IPS-18c (cell line): ENCODE data around the gene SLC5A10.

Source experiments
- H3K4me3 ChIP-seq: 2 replicates; pipeline ENCODE4 v1.7.0; 2013; ENCODE audit warnings: low read depth, mild to moderate bottlenecking, low read length, moderate library complexity; ENCODE audit not compliant: insufficient read depth
- H3K9me3 ChIP-seq: one replicate; pipeline ENCODE4 v1.6.1; 2013; ENCODE audit warnings: mild to moderate bottlenecking, low read length, moderate library complexity; ENCODE audit not compliant: control insufficient read depth, insufficient read depth

SLC5A10 gene

DNA sequence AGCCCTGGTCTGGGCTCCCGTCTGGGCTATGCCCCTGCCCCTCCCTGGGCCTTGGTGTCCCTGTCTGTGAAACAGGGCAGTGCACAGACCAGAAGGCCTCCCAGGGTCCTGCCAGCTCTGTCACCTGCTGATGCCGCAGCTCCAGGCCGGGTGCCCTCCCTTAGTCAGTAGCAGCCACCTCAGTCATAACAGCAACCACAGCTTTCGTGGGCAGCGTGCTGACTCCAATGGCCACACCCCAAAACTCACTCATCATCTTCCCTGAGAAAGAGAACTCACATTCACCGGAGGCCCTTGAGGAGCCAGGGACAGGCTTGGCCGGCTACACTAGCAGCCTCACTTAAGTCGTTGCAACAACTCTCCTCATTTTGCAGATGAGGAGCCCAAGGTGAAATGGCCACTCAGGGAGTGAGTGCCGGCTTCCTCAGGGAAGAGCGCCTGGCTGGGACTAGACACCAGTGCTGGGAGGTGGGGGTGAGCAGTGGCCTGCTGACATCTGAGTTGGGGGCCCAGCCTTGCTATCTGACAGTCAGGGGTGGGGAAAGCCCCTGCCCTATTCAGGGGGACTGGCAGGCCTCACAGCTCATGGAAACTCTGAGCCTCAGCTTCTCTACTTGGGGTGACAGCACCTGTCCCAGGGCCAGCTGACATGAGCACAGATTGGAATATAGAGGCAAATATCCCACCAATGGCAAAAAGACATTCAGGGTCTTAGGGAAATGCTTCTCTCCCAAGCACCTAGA lies 22.6 kb downstream of the SLC5A10 start:
- no peak overlapping the region for H3K4me3 ChIP-seq
- no peaks in the 10 kb centered on the region for H3K9me3 ChIP-seq

DNA sequence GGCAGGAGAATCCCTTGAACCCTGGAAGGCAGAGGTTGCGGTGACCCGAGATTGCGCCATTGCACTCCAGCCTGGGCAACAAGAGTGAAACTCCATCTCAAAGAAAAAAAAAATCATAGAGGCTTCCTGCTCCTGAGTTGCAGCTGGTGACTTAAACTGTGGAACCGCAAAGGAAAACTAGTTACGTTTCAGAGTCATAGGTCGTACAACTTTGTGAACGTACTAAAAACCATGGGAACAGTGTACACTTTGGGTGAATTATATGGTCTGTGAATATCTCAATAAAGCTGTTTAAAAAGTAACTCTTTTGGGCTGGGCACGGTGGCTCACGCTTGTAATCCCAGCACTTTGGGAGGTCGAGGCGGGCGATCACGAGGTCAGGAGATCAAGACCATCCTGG lies 23.6 kb downstream of the SLC5A10 start:
- H3K9me3 ChIP-seq: no peaks in the 10 kb centered on the region

DNA sequence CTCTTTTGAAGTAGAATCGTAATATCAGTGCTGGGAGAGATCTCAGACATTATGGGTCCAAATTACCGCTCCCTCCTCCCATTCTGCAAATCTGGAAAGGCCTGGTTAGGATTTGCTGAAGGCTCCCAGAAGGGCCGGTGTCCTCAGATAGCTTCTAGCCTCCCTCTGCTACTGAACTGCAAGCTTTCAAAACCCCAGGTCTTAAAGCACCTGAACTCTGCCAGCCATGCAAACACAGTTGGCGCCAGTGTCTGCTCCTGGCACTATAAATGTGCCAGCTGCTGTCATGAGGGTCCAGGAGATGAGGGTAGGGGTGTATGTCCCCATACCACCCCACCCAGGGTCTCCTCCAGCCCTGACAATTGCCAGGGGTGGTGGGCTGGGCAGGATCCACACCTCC lies 24.2 kb downstream of the SLC5A10 start:
- no peaks in the 10 kb centered on the region for H3K9me3 ChIP-seq
- H3K4me3 ChIP-seq: no peak overlapping the region

More for the DNA sequence above, 23.6 kb downstream of the SLC5A10 start:
- no peak overlapping the region for H3K4me3 ChIP-seq

DNA sequence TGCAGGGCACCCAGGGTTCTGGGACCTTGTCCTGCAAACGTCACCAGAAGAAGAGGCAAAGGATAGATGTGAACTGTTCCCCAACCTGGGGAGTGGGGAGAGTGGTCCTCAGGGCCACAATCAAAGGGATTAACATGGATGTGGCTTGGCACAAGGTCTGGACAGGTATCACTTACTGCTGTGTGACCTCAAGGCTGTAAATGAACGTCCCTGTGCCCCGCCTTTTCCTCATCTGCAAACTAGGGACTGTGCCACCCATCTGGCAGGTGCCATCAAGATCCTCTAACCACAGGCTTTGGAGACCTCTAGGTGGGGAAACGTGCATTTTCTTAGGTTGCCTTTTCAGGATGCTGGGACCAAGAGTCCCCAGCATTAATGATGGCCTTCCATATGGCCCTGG lies 25.1 kb downstream of the SLC5A10 start:
- no peaks in the 10 kb centered on the region for H3K9me3 ChIP-seq
- no peak overlapping the region for H3K4me3 ChIP-seq

DNA sequence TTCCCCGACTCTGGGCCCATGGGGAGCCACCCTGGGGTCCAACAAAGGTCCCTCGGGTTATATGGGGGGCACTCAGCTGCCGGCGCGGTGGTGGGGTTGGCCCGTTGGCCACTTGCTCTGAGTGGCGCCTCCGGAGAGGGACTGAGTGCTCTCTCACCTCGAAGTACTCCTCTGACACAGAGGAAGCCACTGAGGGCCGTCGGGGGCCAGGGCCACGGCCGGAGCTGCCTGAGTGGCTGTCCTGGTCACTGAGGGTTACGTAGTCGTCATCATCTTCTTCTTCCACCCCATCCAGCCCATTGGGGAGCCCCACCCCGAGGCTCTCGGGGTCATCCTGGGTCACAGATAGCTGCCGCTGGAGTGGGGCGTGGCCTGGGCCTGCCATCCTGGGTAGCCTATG lies 25.7 kb downstream of the SLC5A10 start:
- Histone ChIP-seq H3K9me3 (no peaks in the 10 kb centered on the region), H3K4me3 (no peak overlapping the region)

DNA sequence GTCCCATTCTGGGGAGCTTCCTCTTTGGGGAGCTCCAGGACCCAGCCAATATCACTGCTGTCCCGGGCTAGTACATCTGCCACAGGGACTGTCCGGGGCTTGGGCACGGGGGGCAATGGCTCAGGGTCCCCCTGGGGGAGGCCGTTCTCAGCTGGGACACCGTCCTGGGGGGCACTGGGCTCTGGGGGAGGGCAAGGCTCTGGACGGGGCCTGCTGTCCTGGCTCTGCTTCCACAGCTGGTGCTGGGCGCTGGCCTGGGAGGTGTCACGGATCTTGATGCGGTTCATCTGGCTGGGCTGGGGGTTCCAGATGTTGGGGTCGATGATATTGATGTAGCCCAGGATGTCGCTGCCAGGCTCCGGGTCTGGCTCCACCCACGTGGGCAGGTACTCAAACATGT lies 26.1 kb downstream of the SLC5A10 start:
- Histone ChIP-seq H3K9me3 (no peaks in the 10 kb centered on the region), H3K4me3 (no peak overlapping the region)

DNA sequence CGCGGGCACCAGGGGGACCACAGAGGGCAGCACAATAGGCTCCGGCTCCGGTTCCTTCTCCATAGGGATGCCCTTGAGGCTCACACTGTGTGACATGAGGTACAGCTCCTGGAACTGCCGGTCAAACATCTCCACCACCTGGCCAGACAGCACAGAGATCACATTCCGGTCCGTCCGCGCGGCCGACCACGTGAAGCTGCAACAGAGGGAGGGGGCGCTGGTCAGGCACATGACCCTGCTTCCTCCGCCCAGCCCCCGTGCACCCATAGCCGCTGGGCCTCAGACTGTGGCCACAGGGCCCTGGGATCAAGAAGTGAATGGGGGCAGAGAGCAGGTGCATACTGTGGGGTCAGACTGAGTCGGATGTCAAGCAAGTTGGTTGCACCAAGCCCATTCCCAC lies 26.7 kb downstream of the SLC5A10 start:
- no peaks in the 10 kb centered on the region for H3K9me3 ChIP-seq
- no peak overlapping the region for H3K4me3 ChIP-seq

DNA sequence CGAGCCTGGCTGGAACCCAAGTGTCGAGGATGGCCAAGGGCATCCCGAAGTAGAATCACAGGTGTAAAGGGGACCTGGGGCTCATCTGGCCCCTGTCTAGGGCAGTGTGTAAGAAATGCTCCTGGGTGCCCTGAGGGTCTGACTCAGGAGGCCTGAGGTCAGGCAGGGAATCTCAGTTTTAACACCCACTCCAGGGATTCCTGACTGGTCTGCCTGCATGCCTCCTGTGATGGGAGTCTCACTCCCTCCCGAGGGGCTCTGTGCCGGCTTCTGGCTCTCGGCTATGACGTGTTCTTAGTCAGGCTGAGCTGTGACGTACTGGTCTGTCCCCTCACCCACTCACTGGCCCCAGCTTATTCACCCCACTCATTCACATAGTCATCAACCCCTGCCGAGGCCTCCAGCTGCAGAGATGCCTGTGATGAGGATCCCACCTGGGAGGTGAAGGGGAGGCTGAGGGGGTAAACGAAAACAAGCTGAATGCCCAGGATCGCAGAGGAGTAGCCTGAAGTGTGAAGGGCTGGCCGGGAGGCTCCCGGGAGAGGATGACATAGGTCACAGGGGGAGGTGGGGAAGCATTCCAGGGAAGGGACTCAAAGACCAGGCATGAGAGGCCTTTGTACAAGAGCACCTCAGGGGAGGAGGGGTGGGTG lies 28.8 kb downstream of the SLC5A10 start:
- Histone ChIP-seq H3K9me3 (no peaks in the 10 kb centered on the region), H3K4me3 (no peak overlapping the region)

DNA sequence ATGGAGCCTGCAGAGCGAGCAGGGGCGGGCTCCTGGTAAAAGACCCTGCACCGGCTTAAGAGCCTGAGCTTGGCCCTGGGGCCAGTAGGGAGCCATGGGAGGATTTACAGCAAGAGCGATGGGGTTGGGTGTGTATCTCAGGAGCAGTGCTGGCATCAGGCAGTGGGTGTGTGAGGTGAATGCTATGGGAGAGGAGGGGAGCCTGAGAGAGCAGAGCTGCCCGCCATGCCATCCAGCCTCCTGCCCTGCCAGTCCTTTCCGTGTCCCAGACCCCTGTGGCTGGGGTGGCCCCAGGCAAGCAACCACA lies 29.3 kb downstream of the SLC5A10 start:
- H3K9me3 ChIP-seq: no peaks in the 10 kb centered on the region
- H3K4me3 ChIP-seq: no peak overlapping the region

DNA sequence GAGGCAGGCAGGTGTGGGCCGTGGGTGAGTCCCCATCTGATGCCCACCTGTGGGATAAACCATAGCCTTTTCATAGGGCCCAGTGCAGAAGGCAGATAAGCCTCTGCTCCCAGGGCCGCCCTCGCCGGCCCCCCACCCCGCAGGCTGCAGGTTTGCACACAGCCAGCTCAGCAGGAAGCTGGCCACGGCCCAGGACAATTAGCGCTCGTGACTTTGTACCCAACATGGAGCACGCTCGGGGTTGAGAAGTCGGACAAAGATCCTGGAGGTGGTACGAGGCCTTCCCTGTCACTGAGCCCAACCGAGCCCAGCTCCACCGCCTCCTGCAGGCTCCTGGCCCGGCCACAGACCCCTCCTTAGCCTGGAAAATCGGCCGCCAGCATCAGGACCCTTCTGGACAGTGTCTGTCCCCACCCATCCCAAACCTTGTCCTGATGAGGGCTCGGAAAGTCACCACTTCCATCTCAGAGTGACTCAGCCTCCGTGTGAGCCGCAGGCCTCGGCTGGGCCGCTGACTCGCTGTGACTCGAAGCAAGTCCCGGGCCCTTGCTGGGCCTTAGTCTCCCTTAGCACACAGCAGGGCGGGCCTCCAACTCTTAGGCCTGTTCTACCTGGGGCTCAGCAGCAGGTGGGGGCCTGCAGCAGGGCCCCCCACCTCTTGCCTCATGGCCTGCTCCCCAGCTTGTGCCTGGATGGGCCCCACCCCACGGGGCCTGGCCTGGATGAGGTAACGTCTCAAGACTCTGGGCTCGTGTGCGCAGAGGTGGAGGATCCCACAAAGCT lies 29.9 kb downstream of the SLC5A10 start:
- Histone ChIP-seq H3K9me3 (no peaks in the 10 kb centered on the region), H3K4me3 (no peak overlapping the region)

DNA sequence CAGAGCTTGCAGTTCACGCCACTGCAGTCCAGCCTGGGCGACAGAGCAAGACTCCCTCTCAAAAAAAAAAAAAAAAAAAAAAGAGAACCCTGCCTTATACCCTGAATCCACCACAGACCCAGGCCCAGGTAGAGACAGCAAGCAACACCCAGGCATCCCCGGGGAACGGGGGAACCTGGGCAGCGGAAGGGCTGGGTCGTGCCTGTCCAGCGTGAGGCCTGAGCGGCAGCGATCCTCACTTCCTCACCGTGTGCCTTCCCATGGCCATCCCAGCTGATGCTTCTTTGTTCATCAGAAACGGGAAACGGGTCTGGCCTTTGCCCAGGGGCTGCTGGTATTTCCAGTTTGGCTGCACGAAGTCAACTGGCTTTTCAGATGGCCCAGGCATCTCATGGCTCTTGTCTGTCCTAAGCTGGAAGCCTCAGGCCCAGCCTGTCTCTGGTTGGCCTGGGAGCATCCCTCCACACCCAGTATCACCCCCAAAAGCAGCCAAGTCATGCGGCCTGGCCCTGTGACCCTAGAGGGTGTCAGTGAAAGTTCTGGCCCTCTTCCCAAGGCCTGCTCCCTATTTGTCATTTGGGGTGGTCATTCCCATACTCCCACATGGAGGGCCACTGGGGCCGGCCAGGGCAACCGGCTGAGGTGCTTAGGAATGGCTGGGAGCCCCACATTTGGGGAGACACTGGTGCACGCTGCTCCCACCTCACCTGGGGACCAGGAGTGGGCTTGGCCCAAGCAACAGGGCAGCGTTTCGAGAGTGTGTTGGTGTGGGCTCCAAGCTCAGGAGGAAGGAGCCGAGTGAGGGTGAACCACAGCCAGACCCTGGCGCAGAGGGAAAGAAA lies 32.5 kb downstream of the SLC5A10 start:
- H3K9me3 ChIP-seq: no peaks in the 10 kb centered on the region
- H3K4me3 ChIP-seq: no peak overlapping the region

DNA sequence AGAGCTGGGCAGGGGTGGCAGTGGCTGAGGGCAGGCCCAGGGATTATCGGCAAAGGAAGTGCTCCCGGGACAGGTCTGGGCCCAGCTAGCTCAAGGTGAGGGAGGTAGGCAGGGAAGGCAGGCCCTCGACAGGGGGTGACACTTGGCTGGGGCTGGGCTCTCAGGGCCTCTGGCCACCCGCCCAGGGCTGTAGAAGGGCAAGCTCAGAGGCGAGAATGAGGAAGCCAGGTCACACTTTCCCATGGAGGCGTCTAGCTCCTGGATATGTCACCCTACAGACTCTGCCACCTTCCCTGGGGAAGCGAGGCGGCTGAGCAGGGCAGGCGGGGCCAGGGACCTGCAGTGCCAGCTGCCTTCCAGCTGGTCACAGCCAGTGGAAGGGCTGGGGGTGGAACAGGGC lies 33.5 kb downstream of the SLC5A10 start:
- H3K9me3 ChIP-seq: no peaks in the 10 kb centered on the region
- H3K4me3 ChIP-seq: no peak overlapping the region

DNA sequence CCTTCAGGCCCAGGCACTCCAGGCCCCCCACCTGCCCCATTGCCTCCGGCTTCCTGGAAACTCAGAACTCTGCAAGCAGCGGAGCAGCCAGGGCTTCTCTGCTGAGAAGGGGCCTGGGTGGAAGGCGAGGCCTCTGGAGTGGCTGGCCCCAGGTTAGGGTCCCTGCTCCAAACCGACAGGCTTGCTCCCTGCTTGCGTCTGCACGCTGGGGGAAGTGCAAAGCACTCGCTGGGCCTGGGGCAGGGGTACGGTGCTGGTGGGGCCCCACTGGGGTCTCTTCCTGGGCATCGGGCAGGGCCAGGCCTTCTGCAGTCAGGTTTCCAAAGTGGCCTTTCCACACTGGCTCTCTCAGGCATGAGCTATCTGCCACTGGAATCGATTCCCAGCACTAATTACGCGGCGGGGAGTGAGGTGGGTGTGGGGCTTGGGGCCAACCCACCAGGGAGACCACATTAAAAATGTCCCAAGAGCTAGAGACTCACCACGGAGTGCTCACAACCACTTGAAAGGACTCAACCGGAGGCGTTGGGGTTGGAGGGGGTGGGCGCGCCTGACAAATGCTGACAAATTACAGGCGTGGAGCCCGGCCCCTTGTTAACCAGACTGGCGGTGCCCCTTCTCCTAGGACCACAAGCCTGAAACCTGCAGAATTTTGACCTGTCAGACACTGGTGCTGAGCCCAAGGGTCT lies 34.7 kb downstream of the SLC5A10 start:
- H3K9me3 ChIP-seq: no peaks in the 10 kb centered on the region

DNA sequence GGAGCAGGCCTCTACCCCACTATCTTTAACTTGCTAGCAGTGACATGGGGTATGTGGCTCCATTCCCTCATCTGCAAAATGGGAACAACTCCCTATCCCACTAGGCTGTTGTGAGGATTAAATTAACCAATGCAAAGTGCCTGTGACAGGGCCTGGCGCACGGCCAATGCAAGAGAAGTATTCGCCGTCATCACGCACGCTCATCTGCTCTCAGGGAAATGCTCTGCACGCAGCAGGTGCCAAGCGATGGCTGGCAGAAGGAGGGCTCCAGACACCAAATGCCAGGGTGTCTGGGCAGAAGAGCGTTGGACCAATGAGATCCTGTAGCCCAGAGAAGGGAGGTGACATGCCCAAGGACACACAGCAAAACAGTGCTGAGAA lies 35.3 kb downstream of the SLC5A10 start:
- Histone ChIP-seq H3K4me3 (no peak overlapping the region), H3K9me3 (no peaks in the 10 kb centered on the region)

More for the DNA sequence above, 34.7 kb downstream of the SLC5A10 start:
- H3K4me3 ChIP-seq: no peak overlapping the region

DNA sequence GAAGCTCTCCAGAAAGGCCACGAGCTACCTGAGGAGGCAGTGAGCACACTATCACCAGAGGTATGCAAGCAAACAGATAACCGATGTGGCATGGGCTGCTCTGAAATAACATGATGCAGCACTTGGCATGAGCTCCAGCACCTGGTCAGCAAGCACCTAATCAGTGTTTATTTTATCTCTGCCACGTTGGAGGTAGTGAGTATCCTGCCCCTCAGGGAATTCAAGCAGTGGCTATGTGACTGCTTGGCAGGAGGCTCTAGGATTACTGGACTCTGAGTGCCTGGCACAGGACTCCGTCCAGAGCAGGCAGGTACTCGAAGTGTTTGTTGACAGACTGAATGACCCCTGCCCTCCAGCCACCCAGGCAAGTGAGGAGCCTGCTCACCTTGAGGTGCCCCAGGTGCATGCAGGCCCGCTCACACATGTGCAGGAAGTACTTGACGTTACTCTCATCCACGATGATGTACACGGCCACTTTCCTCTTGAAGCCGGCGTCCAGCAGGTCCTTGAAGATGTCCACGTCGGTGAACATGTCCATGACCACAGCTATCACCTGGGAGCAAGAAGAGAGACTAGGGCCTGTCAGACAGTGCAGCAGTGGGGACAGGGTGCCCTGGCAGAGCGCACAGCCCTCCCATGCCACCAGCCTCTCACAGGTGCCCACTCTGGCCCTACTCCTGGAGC lies 36.0 kb downstream of the SLC5A10 start:
- no peaks in the 10 kb centered on the region for H3K9me3 ChIP-seq
- no peak overlapping the region for H3K4me3 ChIP-seq

DNA sequence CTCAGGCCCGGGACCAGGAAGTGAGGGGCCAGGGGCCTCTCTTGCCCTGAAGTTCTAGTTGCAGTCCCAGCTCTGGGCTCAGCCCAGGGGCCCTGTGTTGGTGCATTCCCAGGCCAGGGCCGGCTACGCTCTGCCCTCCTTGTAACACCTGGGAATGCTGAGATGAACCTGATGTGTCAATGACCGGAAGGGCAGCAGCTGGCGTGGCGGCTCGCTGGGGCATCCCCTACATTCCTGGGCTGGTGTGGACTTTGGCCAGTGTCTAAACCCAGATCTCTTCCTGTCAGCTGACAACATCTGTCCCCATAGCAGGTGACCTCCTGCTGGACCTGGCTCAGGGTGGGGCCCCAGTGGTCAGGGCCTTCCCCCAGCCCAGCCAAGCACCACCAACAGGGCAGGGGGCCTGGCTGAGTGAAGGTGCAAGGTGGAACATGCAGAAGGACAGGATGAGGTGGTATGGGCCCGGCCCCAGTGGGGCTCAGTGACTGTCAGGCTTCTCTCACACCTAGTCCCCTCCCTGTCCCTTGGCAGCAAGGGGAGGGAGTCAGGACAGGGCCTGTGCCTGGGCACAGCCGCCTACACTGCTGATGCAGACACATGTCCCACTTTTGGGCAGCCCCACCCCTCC lies 36.7 kb downstream of the SLC5A10 start:
- Histone ChIP-seq H3K4me3 (no peak overlapping the region), H3K9me3 (no peaks in the 10 kb centered on the region)
